Neural cell (in vitro differentiated cells): ENCODE results near the gene UNC5B. TPM values are rescaled to one million over a fixed set of nuclear protein-coding genes. Genes with fewer than 3 reads are reported as not detected.

Experiments used
- H2AFZ ChIP-seq: fragments of 200-600, 300-800 bp; sonication (generic), shearing (Covaris generic); 2 replicates; pipeline ENCODE4 v1.6.0; 2014; ENCODE audit warnings: low read depth, mild to moderate bottlenecking, antibody characterized with exemption, low read length, moderate library complexity
- H3F3A ChIP-seq: fragments of 200-600 bp; shearing (Covaris generic); 2 replicates; pipeline ENCODE4 v1.6.1; 2016; ENCODE audit warnings: mild to moderate bottlenecking, moderate library complexity, mixed read lengths, antibody characterized with exemption, low read length; ENCODE audit not compliant: insufficient read depth, poor library complexity, severe bottlenecking
- H3K27ac ChIP-seq: fragments of 200-600, 300-800 bp; sonication (generic), shearing (Covaris generic); 2 replicates; pipeline ENCODE4 v1.5.1; 2014; ENCODE audit warnings: mild to moderate bottlenecking, low read length, moderate library complexity
- H3K27me3 ChIP-seq: fragments of 300-800, 200-600 bp; sonication (generic), shearing (Covaris generic); 2 replicates; pipeline ENCODE4 v1.6.0; 2014; ENCODE audit warnings: mild to moderate bottlenecking, low read depth, low read length, moderate library complexity; ENCODE audit not compliant: insufficient read depth
- H3K36me3 ChIP-seq: fragments of 300-800, 200-600 bp; sonication (generic), shearing (Covaris generic); 2 replicates; pipeline ENCODE4 v1.5.1; 2014; ENCODE audit warnings: mild to moderate bottlenecking, antibody characterized with exemption, low read length, moderate library complexity; ENCODE audit not compliant: insufficient read depth
- H3K4me2 ChIP-seq: fragments of 300-800, 200-600 bp; sonication (generic), shearing (Covaris generic); 2 replicates; pipeline ENCODE4 v1.6.0; 2014; ENCODE audit warnings: mild to moderate bottlenecking, low read length
- H3K4me3 ChIP-seq: fragments of 300-800, 200-600 bp; sonication (generic), shearing (Covaris generic); 2 replicates; pipeline ENCODE4 v1.5.1; 2014; ENCODE audit warnings: mild to moderate bottlenecking, low read length, moderate library complexity
- H3K79me2 ChIP-seq: fragments of 200-600 bp; shearing (Covaris generic); replicated peaks from 2 replicates; pipeline ENCODE4 v1.6.0; 2014; ENCODE audit warnings: mild to moderate bottlenecking, low read length, moderate library complexity; ENCODE audit not compliant: insufficient read depth
- H3K9ac ChIP-seq: fragments of 300-800, 200-600 bp; sonication (generic), shearing (Covaris generic); 2 replicates; pipeline ENCODE4 v1.6.1; 2016; ENCODE audit warnings: mild to moderate bottlenecking, low read length, mixed read lengths
- H3K9me2 ChIP-seq: fragments of 200-600 bp; shearing (Covaris generic); 2 replicates; pipeline ENCODE4 v1.6.1; 2016; ENCODE audit warnings: mild to moderate bottlenecking, low read length, mixed read lengths; ENCODE audit not compliant: insufficient read depth
- H3K9me3 ChIP-seq: fragments of 200-600, 300-800 bp; sonication (generic), shearing (Covaris generic); 2 replicates; pipeline ENCODE4 v1.6.1; 2016; ENCODE audit warnings: mild to moderate bottlenecking, mixed run types, low read length, moderate library complexity, mixed read lengths
- H4K20me1 ChIP-seq: fragments of 200-600 bp; shearing (Covaris generic); 2 replicates; pipeline ENCODE4 v1.6.1; 2016; ENCODE audit warnings: mild to moderate bottlenecking, mixed run types; ENCODE audit not compliant: insufficient read depth
- EP300 ChIP-seq: fragments of 450-650 bp; conservative IDR thresholded peaks from 2 replicates; pipeline ENCODE4 v1.6.1; 2014; ENCODE audit warnings: antibody characterized with exemption, mild to moderate bottlenecking, moderate library complexity; ENCODE audit not compliant: poor library complexity, severe bottlenecking
- EZH2 ChIP-seq: fragments of 200-600, 300-800 bp; shearing (Covaris generic), sonication (generic); IDR thresholded peaks from 2 replicates; pipeline ENCODE4 v1.6.1; 2014; ENCODE audit warnings: antibody characterized with exemption, low read length, borderline replicate concordance, mild to moderate bottlenecking; ENCODE audit not compliant: insufficient read depth, poor library complexity, severe bottlenecking
- MXI1 ChIP-seq: fragments of 450-650 bp; conservative IDR thresholded peaks from 2 replicates; pipeline ENCODE4 v1.6.1; 2014; ENCODE audit warnings: antibody characterized with exemption, mild to moderate bottlenecking; ENCODE audit not compliant: poor library complexity, severe bottlenecking
- POLR2AphosphoS5 ChIP-seq: IDR thresholded peaks from 2 replicates; pipeline ENCODE4 v1.6.1; 2012
- RAD21 ChIP-seq: fragments of 450-650 bp; conservative IDR thresholded peaks from 2 replicates; pipeline ENCODE4 v1.6.1; 2014; ENCODE audit warnings: antibody characterized with exemption, mild to moderate bottlenecking, moderate library complexity
- SMC3 ChIP-seq: fragments of 450-650 bp; conservative IDR thresholded peaks from 2 replicates; pipeline ENCODE4 v1.6.1; 2014; ENCODE audit warnings: antibody characterized with exemption, mild to moderate bottlenecking, moderate library complexity; ENCODE audit not compliant: poor library complexity
- TAF1 ChIP-seq: IDR thresholded peaks from 2 replicates; pipeline ENCODE4 v1.6.1; 2012; ENCODE audit warnings: low read depth
- polyA plus RNA-seq: library from polyadenylated mRNA; depleted of rRNA; stranded (reverse); fragments of >200 nt; gene quantifications from 2 replicates; pipeline ENCODE4 v1.2.3, GENCODE V29; 2014
- TF ChIP-seq, protein P1 (sequence below): IDR thresholded peaks from 2 replicates; pipeline ENCODE4 v1.6.1; 2012; ENCODE audit warnings: borderline replicate concordance
- TF ChIP-seq, protein P2 (sequence below): fragments of 450-650 bp; IDR thresholded peaks from 2 replicates; pipeline ENCODE4 v1.5.1; 2014; ENCODE audit warnings: antibody characterized with exemption, mild to moderate bottlenecking, moderate library complexity; ENCODE audit not compliant: poor library complexity, severe bottlenecking

Gene UNC5B
- polyA plus RNA-seq, 1 donor from 2014 or later, result 2.0 TPM

DNA sequence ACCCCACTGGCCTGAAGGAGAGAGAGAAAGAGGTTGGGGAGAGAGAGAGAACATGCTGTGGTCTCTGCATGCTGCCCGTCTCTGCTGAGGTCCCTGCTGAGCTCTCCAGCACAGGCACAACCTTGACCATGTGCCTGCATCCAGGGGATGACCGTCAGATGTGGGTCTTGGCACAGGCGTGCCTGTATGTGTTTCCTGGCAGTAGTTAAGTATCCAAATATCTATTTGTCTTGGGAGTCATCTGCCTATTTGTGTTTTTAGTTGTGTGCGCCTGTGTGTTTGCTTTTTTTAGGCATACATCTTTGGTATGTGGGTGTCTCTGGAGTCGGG is 1.9 kb upstream of the UNC5B start (continued):
- TF ChIP-seq, protein P1, sequence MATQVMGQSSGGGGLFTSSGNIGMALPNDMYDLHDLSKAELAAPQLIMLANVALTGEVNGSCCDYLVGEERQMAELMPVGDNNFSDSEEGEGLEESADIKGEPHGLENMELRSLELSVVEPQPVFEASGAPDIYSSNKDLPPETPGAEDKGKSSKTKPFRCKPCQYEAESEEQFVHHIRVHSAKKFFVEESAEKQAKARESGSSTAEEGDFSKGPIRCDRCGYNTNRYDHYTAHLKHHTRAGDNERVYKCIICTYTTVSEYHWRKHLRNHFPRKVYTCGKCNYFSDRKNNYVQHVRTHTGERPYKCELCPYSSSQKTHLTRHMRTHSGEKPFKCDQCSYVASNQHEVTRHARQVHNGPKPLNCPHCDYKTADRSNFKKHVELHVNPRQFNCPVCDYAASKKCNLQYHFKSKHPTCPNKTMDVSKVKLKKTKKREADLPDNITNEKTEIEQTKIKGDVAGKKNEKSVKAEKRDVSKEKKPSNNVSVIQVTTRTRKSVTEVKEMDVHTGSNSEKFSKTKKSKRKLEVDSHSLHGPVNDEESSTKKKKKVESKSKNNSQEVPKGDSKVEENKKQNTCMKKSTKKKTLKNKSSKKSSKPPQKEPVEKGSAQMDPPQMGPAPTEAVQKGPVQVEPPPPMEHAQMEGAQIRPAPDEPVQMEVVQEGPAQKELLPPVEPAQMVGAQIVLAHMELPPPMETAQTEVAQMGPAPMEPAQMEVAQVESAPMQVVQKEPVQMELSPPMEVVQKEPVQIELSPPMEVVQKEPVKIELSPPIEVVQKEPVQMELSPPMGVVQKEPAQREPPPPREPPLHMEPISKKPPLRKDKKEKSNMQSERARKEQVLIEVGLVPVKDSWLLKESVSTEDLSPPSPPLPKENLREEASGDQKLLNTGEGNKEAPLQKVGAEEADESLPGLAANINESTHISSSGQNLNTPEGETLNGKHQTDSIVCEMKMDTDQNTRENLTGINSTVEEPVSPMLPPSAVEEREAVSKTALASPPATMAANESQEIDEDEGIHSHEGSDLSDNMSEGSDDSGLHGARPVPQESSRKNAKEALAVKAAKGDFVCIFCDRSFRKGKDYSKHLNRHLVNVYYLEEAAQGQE, result no peak

DNA sequence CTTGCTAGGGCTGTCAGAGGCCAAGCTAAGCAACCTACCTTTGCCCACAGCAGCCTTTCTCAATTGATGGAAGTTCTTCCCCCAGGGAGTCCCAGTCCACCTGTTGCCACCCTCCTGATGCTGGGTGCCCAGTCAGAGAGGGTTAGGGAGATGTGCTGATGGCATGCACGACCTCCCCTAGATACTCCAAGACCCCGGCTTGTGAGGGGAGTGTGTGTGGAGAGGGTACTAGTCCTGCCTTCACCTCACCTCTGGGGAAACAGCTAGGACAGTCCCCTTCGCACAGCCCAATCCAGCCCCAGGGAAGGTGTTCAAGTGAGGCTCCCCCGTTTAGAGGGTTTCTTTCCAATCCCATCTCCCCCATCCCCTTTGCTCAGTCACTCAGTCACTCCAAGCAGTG is 1.3 kb upstream of the UNC5B start:
- H3K27ac ChIP-seq, result no peak overlapping the region
- peaks cover 7% of the 10 kb centered on the region for H3F3A ChIP-seq
- TF ChIP-seq EZH2, result no peak
- TF ChIP-seq SMC3, result no peak
- no peak for TF ChIP-seq TAF1
- TF ChIP-seq, protein P2, sequence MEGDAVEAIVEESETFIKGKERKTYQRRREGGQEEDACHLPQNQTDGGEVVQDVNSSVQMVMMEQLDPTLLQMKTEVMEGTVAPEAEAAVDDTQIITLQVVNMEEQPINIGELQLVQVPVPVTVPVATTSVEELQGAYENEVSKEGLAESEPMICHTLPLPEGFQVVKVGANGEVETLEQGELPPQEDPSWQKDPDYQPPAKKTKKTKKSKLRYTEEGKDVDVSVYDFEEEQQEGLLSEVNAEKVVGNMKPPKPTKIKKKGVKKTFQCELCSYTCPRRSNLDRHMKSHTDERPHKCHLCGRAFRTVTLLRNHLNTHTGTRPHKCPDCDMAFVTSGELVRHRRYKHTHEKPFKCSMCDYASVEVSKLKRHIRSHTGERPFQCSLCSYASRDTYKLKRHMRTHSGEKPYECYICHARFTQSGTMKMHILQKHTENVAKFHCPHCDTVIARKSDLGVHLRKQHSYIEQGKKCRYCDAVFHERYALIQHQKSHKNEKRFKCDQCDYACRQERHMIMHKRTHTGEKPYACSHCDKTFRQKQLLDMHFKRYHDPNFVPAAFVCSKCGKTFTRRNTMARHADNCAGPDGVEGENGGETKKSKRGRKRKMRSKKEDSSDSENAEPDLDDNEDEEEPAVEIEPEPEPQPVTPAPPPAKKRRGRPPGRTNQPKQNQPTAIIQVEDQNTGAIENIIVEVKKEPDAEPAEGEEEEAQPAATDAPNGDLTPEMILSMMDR, result no peak
- no peak for TF ChIP-seq POLR2AphosphoS5
- TF ChIP-seq MXI1, result no peak
- no peak for TF ChIP-seq EP300
- TF ChIP-seq, protein P1, result no peak
- TF ChIP-seq RAD21, result no peak
- H3K27me3 ChIP-seq, result peaks cover 40% of the 10 kb centered on the region
- no peaks in the 10 kb centered on the region for H3K79me2 ChIP-seq
- H2AFZ ChIP-seq, result no peak overlapping the region
- H3K4me2 ChIP-seq, result no peak overlapping the region
- H3K9me2 ChIP-seq, result no peaks in the 10 kb centered on the region
- H3K9me3 ChIP-seq, result no peaks in the 10 kb centered on the region
- H3K4me3 ChIP-seq, result no peak overlapping the region
- H4K20me1 ChIP-seq, result no peaks in the 10 kb centered on the region
- no peak overlapping the region for H3K9ac ChIP-seq
- H3K36me3 ChIP-seq, result no peaks in the 10 kb centered on the region
